Adrenal gland (tissue), 12 donors: ENCODE data around the gene CADPS. TPM values are rescaled to one million over a fixed set of nuclear protein-coding genes. Genes with fewer than 3 reads are reported as not detected.

Experiments used
- DNase-seq, 7 donors: peaks; one replicate each; pipeline ENCODE4 v3.0.0-alpha.2; 2019 to 2020
- H3K27ac ChIP-seq, 5 donors: fragments of 200-600 bp; sonication (generic) in 4 of 5; 1 replicate in 3 of 5; 2 replicates in 2 of 5; pipeline versions ENCODE4 v1.5.1 to v1.8.0; 2016 to 2020; ENCODE audit warnings: mild to moderate bottlenecking in 1 of 5
- H3K27me3 ChIP-seq: fragments of 200-600 bp; 2 replicates; pipeline ENCODE4 v1.8.0; 2021
- H3K36me3 ChIP-seq, 2 donors: fragments of 200-600 bp; replicated peaks in 1 of 2; 1 replicate in 1 of 2; 2 replicates in 1 of 2; pipeline versions ENCODE4 v1.5.1 to v1.8.0; 2018 to 2022
- H3K4me1 ChIP-seq, 2 donors: fragments of 200-600 bp; replicated peaks in 1 of 2; 1 replicate in 1 of 2; 2 replicates in 1 of 2; pipeline versions ENCODE4 v1.5.1 to v1.8.0; 2018 to 2021
- H3K4me3 ChIP-seq, 4 donors: fragments of 200-600 bp; sonication (generic) in 3 of 4; one replicate each; pipeline ENCODE4 v1.5.1; 2016 to 2018
- H3K9me3 ChIP-seq, 3 donors: fragments of 200-600 bp; sonication (generic) in 1 of 3; replicated peaks in 1 of 3; 1 replicate in 2 of 3; 2 replicates in 1 of 3; pipeline versions ENCODE4 v1.5.1 to v1.8.0; 2016 to 2021
- POLR2A ChIP-seq, 2 donors: fragments of 450-650 bp; IDR thresholded peaks; one replicate each; pipeline ENCODE4 v1.6.1; 2017; ENCODE audit warnings: antibody characterized with exemption in 2 of 2, mild to moderate bottlenecking in 2 of 2, moderate library complexity in 1 of 2
- WGBS, 4 donors: extraction: QIAGEN DNeasy Blood & Tissue Kit in 2 of 4; methylation state at CpG; one replicate each; pipeline versions ENCODE4 v1.1.5 to v1.1.7; 2013 to 2017; 5-methylcytosine and 5-hydroxymethylcytosine counted together
- intact Hi-C, 2 donors: fragments of 100-400 bp; cut with DNase I; formaldehyde crosslinking; loops; one replicate each; pipeline versions ENCODE4 v1.14.1 to v1.15.0; 2022 to 2023
- polyA plus RNA-seq, 3 donors: library from polyadenylated mRNA; stranded (reverse); fragments of 200-250 nt in 2 of 3; fragments of 350-450 nt in 1 of 3; fragmentation: Illumina TruSeq in 1 of 3; extraction: RNeasy Lipid Tissue Mini Kit (QIAGEN cat#74804) in 1 of 3; gene quantifications; one replicate each; pipeline ENCODE4 v1.2.3, GENCODE V29; 2013 to 2014
- total RNA-seq, 9 donors: library from RNA; depleted of rRNA in 4 of 9; stranded (reverse); fragments of >200 nt in 4 of 9; fragments of 120-200 nt in 1 of 9; fragmentation: NEBNext Ultra II Directional in 1 of 9; extraction: Animal tissue kit (Norgen Biotek cat#: 25700) in 1 of 9; gene quantifications; one replicate each; pipeline versions ENCODE4 v1.1.0 to v1.2.4, GENCODE V29; 2013 to 2023
- TF ChIP-seq, protein P1 (sequence below), 6 experiments: fragments of 450-650 bp in 4 of 6; fragments of 200-600 bp in 2 of 6; sonication (generic) in 1 of 6; IDR thresholded peaks; 1 replicate in 5 of 6; 2 replicates in 1 of 6; pipeline versions ENCODE4 v1.5.1 to v1.8.0; 2016 to 2021; ENCODE audit warnings: antibody characterized with exemption in 6 of 6, mild to moderate bottlenecking in 2 of 6, moderate library complexity in 1 of 6
- donor health status: healthy with polysubstance abuse.
- donor health status: Bipolar disorder and iron deficiency.
- donor health status: DM: yes; HTN: yes; CAD: no.
- donor health status: DM: no; HTN: no; CAD: no.
- donor health status: DM: no; HTN: no; CAD: no.
- donor health status: DM: yes; HTN: yes; CAD: no.

The CADPS gene
- total and polyA plus RNA-seq, 12 donors: 0.24 to 36.5 (median 11.2) TPM; not detected in 2

DNA sequence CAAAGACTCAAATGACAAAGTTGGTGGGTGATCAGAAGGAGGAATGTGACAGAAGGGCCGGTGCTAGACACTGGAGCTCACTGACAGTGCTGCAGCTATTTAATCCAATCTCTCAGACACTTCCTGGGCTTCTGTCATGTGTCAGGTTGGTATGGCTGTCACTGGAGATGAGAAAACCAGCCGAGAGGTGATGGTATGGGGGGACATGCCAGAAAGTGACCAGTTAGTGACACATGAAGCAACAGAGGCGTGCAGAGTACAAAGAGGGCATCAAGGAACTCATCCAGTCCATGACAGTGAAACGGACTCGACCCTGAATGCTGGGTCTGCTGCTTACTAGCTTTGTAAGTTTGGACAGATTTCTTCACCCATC lies 219.5 kb downstream of the CADPS start:
- TF ChIP-seq POLR2A (IDR thresholded peaks at IDR 0.05): no peak
- TF ChIP-seq, protein P1, sequence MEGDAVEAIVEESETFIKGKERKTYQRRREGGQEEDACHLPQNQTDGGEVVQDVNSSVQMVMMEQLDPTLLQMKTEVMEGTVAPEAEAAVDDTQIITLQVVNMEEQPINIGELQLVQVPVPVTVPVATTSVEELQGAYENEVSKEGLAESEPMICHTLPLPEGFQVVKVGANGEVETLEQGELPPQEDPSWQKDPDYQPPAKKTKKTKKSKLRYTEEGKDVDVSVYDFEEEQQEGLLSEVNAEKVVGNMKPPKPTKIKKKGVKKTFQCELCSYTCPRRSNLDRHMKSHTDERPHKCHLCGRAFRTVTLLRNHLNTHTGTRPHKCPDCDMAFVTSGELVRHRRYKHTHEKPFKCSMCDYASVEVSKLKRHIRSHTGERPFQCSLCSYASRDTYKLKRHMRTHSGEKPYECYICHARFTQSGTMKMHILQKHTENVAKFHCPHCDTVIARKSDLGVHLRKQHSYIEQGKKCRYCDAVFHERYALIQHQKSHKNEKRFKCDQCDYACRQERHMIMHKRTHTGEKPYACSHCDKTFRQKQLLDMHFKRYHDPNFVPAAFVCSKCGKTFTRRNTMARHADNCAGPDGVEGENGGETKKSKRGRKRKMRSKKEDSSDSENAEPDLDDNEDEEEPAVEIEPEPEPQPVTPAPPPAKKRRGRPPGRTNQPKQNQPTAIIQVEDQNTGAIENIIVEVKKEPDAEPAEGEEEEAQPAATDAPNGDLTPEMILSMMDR (IDR thresholded peaks at IDR 0.05): no peak
- Histone ChIP-seq H3K4me1 (peaks cover 0 to 6% of the 10 kb centered on the region in 2 donors), H3K9me3 (no peaks in the 10 kb centered on the region), H3K4me3 (no peak overlapping the region), H3K27ac (no peak overlapping the region), H3K36me3 (no peaks in the 10 kb centered on the region), H3K27me3 (no peaks in the 10 kb centered on the region)
- WGBS, 4 donors: 58 to 74% (median 63%) methylated on average over 5 of the region's 5 CpGs
- no peak for DNase-seq
- intact Hi-C loops: loop anchor here in 1 of 2 donors (5.0 kb wide), 1 partner anchor 477 kb away; no protein-coding TSS in a partner anchor

GRCh38 chr3:62655056-62655690 lies 220.0 kb downstream of the CADPS start:
- no peak overlapping the region for H3K4me3 ChIP-seq
- no peaks in the 10 kb centered on the region for H3K36me3 ChIP-seq
- intact Hi-C loops: loop anchor here in 1 of 2 donors (5.0 kb wide), 1 partner anchor 477 kb away; no protein-coding TSS in a partner anchor
- H3K27ac ChIP-seq: no peak overlapping the region
- H3K9me3 ChIP-seq: no peaks in the 10 kb centered on the region
- no peak for TF ChIP-seq POLR2A (IDR thresholded peaks at IDR 0.05)
- TF ChIP-seq, protein P1 (IDR thresholded peaks at IDR 0.05): no peak
- 11 to 23% (median 22%) methylated on average over 2 of the region's 2 CpGs for WGBS, 4 donors
- H3K27me3 ChIP-seq: no peaks in the 10 kb centered on the region
- no peak for DNase-seq
- H3K4me1 ChIP-seq: peaks cover 0 to 6% of the 10 kb centered on the region in 2 donors

DNA sequence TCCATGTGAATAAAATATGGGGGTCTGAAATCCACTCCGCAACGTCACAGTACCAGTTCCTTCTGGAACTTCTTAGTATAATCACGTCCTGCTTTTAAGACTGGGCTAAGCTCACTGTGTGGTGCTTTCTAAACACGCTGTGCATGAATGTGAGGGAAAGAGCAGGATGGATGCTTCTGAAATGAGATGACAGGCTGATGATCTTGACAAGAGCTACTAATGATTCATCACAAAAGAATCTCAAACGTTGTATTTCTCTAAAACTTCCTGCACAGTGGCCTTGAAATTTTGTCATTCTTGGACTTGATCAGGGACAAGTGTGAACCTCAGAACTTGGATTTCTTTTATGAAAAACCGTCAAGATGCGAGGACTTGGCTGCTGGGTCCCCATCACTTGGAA lies 221.4 kb downstream of the CADPS start:
- WGBS, 4 donors: 62 to 68% (median 64%) methylated on average over 7 of the region's 7 CpGs
- Histone ChIP-seq H3K36me3 (no peaks in the 10 kb centered on the region), H3K27ac (no peak overlapping the region), H3K27me3 (no peaks in the 10 kb centered on the region), H3K9me3 (no peaks in the 10 kb centered on the region), H3K4me3 (no peak overlapping the region), H3K4me1 (peaks cover 0 to 6% of the 10 kb centered on the region in 2 donors)
- no peak for DNase-seq
- TF ChIP-seq, protein P1 (IDR thresholded peaks at IDR 0.05): no peak
- TF ChIP-seq POLR2A (IDR thresholded peaks at IDR 0.05): no peak
- intact Hi-C loops: no loop called here

DNA sequence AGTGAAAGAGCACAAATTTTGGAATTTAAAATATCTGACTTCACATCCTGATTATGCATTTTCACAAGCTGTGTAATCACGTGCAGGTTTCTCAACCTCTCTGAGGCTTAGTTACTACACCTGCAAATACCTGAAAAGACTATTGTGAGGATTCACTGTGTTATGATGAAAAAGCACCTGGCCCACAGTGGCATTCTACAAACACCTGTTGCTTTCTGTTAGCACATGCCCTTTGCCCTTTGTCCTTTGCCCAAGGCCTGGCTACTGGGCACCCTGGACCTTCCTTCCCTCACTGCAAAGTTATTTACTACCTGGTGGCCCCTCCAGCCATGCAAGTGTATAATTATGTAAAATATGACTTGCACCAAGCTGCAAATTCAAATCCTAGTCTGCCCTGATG lies 227.5 kb downstream of the CADPS start:
- Histone ChIP-seq H3K36me3 (no peaks in the 10 kb centered on the region), H3K4me1 (no peaks in the 10 kb centered on the region), H3K9me3 (no peaks in the 10 kb centered on the region), H3K27ac (no peak overlapping the region), H3K4me3 (no peak overlapping the region), H3K27me3 (no peaks in the 10 kb centered on the region)
- intact Hi-C loops: no loop called here
- 81 to 100% (median 84%) methylated on average over 1 of the region's 1 CpG for WGBS, 4 donors
- TF ChIP-seq, protein P1 (IDR thresholded peaks at IDR 0.05): no peak
- no peak for TF ChIP-seq POLR2A (IDR thresholded peaks at IDR 0.05)
- no peak for DNase-seq
